Measurements from ENCODE around the gene ACTR5.

DNA sequence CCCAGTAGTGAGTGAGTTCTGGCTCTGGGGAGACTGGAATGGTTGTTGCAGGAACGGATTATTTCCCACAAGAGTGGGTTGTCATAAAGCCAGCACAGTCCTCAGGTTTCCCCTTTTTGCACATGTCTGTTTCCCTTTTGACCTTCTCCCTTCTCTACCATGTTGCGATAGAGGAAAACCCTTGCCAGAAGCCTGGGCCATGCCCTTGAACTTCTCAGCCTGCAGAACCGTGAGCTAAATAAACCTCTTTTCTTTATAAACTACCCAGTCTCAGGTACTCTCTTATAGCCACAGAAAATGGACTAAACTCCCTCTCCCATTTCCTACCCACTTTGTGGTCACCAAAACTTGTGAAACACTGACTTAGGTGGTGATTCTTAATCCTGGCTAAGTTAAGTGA lies 50.0 kb downstream of the ACTR5 start:
- TF ChIP-seq, protein P1, sequence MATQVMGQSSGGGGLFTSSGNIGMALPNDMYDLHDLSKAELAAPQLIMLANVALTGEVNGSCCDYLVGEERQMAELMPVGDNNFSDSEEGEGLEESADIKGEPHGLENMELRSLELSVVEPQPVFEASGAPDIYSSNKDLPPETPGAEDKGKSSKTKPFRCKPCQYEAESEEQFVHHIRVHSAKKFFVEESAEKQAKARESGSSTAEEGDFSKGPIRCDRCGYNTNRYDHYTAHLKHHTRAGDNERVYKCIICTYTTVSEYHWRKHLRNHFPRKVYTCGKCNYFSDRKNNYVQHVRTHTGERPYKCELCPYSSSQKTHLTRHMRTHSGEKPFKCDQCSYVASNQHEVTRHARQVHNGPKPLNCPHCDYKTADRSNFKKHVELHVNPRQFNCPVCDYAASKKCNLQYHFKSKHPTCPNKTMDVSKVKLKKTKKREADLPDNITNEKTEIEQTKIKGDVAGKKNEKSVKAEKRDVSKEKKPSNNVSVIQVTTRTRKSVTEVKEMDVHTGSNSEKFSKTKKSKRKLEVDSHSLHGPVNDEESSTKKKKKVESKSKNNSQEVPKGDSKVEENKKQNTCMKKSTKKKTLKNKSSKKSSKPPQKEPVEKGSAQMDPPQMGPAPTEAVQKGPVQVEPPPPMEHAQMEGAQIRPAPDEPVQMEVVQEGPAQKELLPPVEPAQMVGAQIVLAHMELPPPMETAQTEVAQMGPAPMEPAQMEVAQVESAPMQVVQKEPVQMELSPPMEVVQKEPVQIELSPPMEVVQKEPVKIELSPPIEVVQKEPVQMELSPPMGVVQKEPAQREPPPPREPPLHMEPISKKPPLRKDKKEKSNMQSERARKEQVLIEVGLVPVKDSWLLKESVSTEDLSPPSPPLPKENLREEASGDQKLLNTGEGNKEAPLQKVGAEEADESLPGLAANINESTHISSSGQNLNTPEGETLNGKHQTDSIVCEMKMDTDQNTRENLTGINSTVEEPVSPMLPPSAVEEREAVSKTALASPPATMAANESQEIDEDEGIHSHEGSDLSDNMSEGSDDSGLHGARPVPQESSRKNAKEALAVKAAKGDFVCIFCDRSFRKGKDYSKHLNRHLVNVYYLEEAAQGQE (IDR thresholded peaks at IDR 0.05; ENCODE audit: low read depth) = no peak
- TF ChIP-seq RAD21 (IDR thresholded peaks at IDR 0.05; ENCODE audit: low read depth) (no peak), CEBPB (IDR thresholded peaks at IDR 0.05) (no peak), EP300 (IDR thresholded peaks at IDR 0.05; ENCODE audit: borderline replicate concordance) (no peak), TAF1 (IDR thresholded peaks at IDR 0.05; ENCODE audit: low read depth) (no peak), YY1 (IDR thresholded peaks at IDR 0.05; ENCODE audit: low read depth) (no peak)
- TF ChIP-seq, protein P2, sequence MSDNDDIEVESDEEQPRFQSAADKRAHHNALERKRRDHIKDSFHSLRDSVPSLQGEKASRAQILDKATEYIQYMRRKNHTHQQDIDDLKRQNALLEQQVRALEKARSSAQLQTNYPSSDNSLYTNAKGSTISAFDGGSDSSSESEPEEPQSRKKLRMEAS (IDR thresholded peaks at IDR 0.05) = no peak
- TF ChIP-seq, protein P3, sequence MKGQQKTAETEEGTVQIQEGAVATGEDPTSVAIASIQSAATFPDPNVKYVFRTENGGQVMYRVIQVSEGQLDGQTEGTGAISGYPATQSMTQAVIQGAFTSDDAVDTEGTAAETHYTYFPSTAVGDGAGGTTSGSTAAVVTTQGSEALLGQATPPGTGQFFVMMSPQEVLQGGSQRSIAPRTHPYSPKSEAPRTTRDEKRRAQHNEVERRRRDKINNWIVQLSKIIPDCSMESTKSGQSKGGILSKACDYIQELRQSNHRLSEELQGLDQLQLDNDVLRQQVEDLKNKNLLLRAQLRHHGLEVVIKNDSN (IDR thresholded peaks at IDR 0.05) = no peak

All from Ishikawa (cell line).